ES-I3 (cell line): ENCODE measurements around the gene PPM1D.
"Not testable (repeated sequence)": the region's sequence is repeated elsewhere in the genome, so short reads cannot be mapped to it uniquely, and the experiment has no call there.

ENCODE experiments used
- H3K36me3 ChIP-seq: 2 replicates; pipeline ENCODE4 v1.6.1; 2013; ENCODE audit warnings: mild to moderate bottlenecking, low read length, control low read depth, moderate library complexity; ENCODE audit not compliant: insufficient read depth
- H3K4me1 ChIP-seq: 2 replicates; pipeline ENCODE4 v1.6.1; 2013; ENCODE audit warnings: mild to moderate bottlenecking, control low read depth, low read length; ENCODE audit not compliant: insufficient read depth
- H3K9ac ChIP-seq: 2 replicates; pipeline ENCODE4 v1.6.1; 2013; ENCODE audit warnings: low read depth, mild to moderate bottlenecking, low read length, moderate library complexity
- H3K9me3 ChIP-seq: 2 replicates; pipeline ENCODE4 v1.6.1; 2013; ENCODE audit warnings: mild to moderate bottlenecking, low read length, moderate library complexity; ENCODE audit not compliant: control insufficient read depth, insufficient read depth

The PPM1D gene

DNA sequence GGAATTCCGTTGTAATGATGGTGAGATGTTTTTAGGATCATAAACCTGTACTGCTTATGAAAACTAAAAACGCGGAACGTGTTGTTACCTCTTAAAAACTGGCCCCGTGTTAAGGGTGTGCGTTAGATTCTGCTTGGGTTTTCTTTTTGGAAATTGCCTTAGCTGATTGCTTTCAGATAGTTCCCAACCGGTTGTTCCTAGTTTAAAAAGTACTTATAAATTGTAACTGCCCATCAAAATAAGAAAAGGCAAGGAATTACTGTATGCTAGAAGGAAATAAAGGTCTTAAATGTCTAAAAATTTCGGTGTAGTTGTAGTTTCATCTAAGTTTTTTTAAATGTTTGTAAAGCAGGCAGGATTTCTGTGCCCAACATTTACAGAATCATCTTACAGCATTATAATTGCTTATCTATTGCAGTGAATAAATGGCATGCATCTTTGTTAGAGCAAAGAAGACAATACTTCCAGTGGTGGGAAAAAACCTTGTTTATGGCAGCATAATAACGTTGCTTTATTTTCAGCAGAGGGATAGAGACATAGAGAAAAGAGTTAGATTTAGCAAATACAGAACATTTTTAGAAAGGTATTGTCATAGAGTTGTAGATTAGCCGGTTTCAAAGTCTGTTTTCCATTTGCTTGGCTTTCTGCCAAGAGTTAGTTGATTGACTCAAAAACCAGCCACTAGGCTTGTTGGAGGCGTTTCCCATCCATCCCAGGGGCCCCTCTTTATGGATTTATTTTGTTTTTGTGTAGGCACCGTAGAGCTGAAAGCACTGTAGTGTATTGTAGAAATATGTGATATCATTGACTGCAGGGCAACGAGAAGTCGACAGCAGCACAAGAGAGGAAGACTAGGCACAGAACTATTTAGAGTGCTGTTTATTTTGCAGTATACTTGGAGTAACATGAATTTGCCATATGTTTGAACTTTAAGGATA is 1.7 kb downstream of the PPM1D start:
- no peaks in the 10 kb centered on the region for H3K4me1 ChIP-seq
- H3K36me3 ChIP-seq, result no peaks in the 10 kb centered on the region
- no peaks in the 10 kb centered on the region for H3K9me3 ChIP-seq
- peak overlapping the region; percentile 69 for H3K9ac ChIP-seq

DNA sequence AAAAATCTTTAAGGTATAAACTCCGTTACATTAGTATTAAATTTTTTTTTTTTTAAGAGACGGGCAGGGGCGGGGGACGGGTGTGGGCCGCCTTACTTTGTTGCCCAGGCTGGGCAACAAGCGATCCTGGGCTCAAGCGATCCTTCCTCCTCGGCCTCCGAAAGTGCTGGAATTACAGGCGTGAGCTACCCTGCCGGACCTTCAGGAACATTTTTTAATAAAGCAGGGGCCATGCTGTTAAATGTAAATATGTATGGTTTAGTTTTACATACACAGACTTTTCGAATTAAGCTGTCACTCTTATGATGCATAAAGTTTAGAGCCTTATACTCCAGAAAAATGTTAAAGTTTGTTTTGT is 2.4 kb downstream of the PPM1D start:
- Histone ChIP-seq H3K36me3 (no peaks in the 10 kb centered on the region), H3K9me3 (no peaks in the 10 kb centered on the region), H3K4me1 (no peaks in the 10 kb centered on the region), H3K9ac (peak overlapping the region; percentile 69)

DNA sequence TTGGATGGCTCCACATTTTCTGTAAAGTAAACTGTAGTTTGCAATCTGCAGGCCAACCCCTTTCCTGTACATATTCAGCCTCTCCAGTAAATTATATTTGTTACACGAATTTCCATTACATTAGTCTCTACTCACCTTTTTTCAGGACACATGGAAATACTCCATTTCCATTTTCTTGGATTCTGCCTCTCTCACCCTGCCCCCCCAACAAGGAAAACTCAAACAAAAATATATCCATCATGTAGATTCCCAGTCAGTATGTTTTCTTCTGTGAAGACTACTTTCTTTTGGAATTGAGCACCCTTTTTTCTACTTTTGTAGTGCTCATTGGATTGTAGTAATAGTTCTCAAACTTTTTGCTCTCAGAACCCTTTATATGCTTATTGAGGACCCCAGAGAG is 2.9 kb downstream of the PPM1D start:
- H3K9me3 ChIP-seq, result no peaks in the 10 kb centered on the region
- H3K4me1 ChIP-seq, result no peaks in the 10 kb centered on the region
- peak overlapping the region; percentile 69 for H3K9ac ChIP-seq
- no peaks in the 10 kb centered on the region for H3K36me3 ChIP-seq

DNA sequence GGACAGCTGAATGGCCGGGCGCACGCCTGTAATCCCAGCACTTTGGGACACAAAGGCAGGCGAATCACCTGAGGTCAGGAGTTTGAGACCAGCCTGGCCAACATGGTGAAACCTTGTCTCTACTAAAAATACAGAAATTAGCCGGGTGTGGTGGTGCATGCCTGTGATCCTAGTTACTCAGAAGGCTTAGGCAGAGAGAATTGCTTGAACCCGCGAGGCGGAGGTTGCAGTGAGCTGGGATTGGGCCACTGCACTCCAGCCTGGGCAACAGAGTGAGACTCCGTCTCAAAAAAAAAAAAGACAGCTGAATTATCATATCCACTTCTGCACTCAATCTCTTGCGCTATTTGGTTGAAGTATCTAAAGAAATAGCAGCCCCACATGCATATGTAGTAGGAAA is 3.5 kb downstream of the PPM1D start:
- H3K9ac ChIP-seq, H3K4me1 ChIP-seq, H3K9me3 ChIP-seq: not testable (repeated sequence)

DNA sequence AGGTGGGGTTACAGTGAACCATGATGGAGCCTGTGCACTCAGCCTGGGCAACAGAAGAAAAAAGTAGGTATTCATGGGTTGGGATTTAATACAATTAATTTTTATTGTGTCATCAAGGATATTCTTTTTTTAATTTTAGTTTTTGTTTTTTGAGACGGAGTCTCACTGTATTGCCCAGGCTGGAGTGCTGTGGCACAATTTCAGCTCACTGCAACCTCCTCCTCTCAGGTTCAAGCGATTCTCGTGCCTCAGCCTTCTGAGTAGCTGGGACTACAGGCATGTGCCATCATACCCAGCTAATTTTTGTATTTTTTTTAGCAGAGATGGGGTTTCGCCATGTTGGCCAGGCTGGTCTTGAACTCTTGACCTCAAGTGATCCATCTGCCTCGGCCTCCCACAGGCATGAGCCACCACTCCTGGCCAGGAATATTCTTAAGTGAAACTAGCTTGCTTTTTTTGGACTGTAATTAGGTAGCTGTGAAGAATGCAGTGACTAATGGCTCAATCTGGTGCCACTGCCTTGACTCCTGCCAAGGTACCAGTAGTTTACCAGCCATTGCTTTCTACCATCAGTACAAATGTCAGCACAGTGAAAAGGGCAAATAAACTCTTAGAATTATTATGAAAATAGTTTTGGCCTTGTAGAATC is 4.8 kb downstream of the PPM1D start:
- Histone ChIP-seq H3K36me3 (no peaks in the 10 kb centered on the region), H3K9me3 (no peaks in the 10 kb centered on the region), H3K9ac (no peak overlapping the region), H3K4me1 (no peaks in the 10 kb centered on the region)

More for the DNA sequence above, 3.5 kb downstream of the PPM1D start:
- not testable (repeated sequence) for H3K36me3 ChIP-seq

DNA sequence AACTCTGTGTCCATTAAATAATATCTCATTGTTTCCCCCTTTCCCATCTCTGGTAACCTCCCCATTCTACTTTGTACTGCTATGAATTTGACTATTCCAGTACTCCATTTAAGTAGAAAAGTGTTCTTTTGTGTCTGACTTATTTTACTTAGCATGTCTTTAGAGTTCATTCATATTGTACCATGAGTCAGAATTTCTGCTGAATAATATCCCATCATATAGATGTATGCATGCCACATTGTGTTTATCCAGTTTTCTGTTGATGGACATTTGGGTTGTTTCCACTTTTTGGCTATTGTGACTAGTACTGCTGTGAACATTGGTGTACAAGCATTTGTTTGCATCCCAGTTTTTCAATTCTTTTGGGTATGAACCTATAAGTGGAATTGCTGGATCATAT is 6.0 kb downstream of the PPM1D start:
- Histone ChIP-seq H3K9me3 (no peaks in the 10 kb centered on the region), H3K4me1 (no peaks in the 10 kb centered on the region), H3K36me3 (no peaks in the 10 kb centered on the region; the same call in 1 of the 2 replicates), H3K9ac (no peak overlapping the region)

DNA sequence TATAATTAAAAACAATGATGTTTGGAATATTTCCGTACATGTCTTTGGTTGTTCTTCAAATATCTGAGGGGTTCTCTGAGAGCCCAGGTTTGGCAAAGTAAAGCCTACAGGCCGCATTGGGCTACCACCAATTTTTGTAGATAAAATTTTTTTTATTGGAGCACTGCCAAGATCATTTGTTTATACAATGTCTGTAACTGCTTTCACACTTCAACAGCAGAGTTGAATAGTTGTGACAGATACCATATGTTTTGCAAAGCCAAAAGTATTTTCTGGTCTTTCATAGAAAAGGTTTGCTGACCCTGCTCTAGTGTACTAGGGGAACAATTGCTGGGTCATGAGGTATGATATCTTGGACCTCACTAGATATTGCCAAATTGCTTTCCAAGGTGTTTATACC is 10.5 kb downstream of the PPM1D start:
- Histone ChIP-seq H3K9ac (no peak overlapping the region), H3K36me3 (no peaks in the 10 kb centered on the region; the same call in 1 of the 2 replicates), H3K4me1 (no peaks in the 10 kb centered on the region), H3K9me3 (no peaks in the 10 kb centered on the region; the same call in 1 of the 2 replicates)

DNA sequence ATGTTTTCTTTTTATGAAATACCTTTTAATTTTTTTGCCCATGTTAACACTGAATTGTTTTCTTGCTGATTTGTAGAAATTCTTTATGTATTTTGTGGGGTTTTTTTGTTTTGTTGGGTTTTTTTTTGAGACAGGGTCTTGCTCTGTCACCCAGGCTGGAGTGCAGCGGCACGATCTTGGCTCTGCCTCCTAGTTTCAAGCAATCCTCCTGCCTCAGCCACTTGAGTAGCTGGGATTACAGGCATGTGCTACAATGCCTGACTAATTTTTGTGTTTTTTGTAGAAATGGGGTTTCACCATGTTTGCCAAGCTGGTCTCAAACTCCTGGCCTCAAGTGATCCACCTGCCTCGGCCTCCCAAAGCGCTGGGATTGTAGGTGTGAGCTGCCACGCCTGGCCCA is 11.3 kb downstream of the PPM1D start:
- H3K4me1 ChIP-seq, H3K9me3 ChIP-seq, H3K36me3 ChIP-seq, H3K9ac ChIP-seq: not testable (repeated sequence)

DNA sequence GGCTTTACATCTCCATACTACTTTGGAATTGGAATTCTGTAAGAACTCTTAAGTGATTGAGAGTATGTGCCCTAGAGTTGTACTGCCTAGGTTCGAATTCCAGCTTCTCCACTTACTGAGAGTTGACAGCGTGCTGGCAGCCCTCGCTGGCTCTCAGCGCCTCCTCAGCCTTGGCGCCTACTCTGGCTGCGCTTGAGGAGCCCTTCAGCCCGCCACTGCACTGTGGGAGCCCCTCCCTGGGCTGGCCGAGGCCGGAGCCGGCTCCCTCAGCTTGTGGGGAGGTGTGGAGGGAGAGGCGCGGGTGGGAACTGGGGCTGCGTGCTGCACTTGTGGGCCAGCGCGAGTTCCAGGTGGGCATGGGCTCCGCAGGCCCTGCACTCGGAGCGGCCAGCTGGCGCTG is 13.3 kb downstream of the PPM1D start:
- Histone ChIP-seq H3K9me3 (no peaks in the 10 kb centered on the region; the same call in 1 of the 2 replicates), H3K9ac (no peak overlapping the region), H3K4me1 (no peaks in the 10 kb centered on the region), H3K36me3 (no peaks in the 10 kb centered on the region; the same call in 1 of the 2 replicates)

DNA sequence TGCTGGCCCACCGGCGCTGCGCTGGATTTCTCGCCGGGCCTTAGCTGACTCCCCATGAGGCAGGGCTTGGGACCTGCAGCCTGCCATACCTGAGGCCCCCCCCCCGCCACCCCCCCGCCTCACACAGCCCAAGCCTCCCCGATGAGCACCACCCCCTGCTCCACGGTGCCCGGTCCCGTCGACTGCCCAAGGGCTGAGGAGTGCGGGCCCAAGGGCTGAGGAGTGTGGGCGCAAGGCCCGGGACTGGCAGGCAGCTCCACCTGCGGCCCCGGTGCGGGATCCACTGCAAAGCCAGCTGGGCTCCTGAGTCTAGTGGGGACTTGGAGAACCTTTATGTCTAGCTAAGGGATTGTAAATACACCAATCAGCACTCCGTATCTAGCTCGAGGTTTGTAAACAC is 13.8 kb downstream of the PPM1D start:
- not testable (repeated sequence) for H3K4me1 ChIP-seq, H3K36me3 ChIP-seq, H3K9me3 ChIP-seq, H3K9ac ChIP-seq

DNA sequence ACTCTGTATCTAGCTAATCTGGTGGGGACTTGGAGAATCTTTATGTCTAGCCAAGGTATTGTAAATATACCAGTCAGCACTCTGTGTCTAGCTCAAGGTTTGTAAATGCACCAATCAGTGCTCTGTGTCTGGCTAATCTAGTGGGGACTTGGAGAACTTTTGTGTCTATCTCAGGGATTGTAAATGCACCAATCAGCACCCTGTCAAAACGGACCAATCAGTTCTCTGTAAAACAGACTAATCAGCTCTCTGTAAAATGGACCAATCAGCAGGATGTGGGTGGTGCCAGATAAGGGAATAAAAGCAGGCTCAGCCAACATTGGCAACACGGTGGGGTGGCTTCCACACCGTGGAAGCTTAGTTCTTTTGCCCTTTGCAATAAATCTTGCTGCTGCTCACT is 14.3 kb downstream of the PPM1D start:
- not testable (repeated sequence) for H3K36me3 ChIP-seq, H3K4me1 ChIP-seq, H3K9ac ChIP-seq, H3K9me3 ChIP-seq

DNA sequence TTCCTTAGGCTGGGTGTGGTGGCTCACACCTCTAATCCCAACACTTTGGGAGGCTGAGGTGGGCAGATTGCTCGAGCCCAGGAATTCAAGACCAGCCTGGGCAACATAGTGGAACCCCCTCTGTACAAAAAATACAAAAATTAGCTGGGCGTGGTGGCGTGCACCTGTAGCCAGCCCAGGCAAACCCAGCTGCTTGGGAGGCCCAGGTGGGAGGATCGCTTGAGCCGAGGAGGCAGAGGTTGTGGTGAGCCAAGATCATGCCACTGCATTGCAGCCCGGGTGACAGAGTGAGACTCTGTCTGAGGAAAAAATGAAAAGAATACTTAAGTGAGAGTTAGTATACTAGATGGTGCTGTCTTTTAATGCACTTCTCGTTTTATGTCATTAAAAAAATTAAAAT is 15.1 kb downstream of the PPM1D start:
- Histone ChIP-seq H3K36me3 (no peaks in the 10 kb centered on the region; the same call in 1 of the 2 replicates), H3K9ac (no peak overlapping the region), H3K4me1 (no peaks in the 10 kb centered on the region)

DNA sequence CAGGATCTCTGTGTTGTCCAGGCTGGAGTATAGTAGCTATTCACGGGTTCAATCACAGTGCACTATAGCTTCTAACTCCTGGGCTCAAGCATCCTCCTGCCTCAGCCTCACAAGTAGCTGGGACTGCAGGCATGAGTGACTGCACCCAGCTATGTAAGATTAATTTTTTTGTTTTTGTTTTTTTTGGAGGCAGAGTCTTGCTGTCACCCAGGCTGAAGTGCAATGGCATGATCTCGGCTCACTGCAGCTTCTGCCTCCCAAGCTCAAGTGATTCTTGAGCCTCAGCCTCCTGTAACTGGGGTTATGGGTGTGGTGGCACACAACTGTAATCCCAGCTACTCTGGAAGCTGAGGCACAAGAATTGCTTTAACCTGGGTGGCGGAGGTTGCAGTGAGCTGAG is 15.8 kb downstream of the PPM1D start:
- H3K9me3 ChIP-seq, result no peaks in the 10 kb centered on the region; the same call in 1 of the 2 replicates
- no peaks in the 10 kb centered on the region for H3K4me1 ChIP-seq
- no peaks in the 10 kb centered on the region; the same call in 1 of the 2 replicates for H3K36me3 ChIP-seq
- no peak overlapping the region for H3K9ac ChIP-seq

More for the DNA sequence above, 15.1 kb downstream of the PPM1D start:
- H3K9me3 ChIP-seq, result no peaks in the 10 kb centered on the region; the same call in 1 of the 2 replicates

DNA sequence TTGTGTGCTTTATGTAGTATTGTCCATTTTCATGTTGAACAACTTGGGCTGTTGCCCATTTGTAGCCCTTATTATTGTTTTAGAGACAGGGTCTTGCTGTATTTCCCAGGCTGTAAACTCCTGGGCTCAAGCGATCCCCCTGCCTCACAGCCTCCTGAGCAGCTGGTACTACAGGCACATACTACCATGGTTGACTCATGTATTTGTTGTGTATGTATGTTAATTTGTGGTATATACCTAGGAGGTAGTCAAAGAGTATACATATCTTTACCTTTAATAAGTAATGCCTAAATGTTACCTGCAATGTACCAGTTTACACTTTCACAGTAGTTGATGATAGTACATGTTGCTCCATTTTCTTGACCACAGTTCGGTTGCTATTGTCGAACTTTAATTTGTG is 18.1 kb downstream of the PPM1D start:
- H3K36me3 ChIP-seq, result no peaks in the 10 kb centered on the region; the same call in 1 of the 2 replicates
- H3K4me1 ChIP-seq, result no peaks in the 10 kb centered on the region
- no peak overlapping the region for H3K9ac ChIP-seq
- H3K9me3 ChIP-seq, result no peaks in the 10 kb centered on the region
